ENCODE results near the gene GH2. TPM values are rescaled to one million over a fixed set of nuclear protein-coding genes. Genes with fewer than 3 reads are reported as not detected.
A peak's percentile ranks its signal among the peaks of the same experiment; 100 is the strongest.
"Not testable (repeated sequence)": the region's sequence is repeated elsewhere in the genome, so short reads cannot be mapped to it uniquely, and the experiment has no call there.

GH2 gene
- total RNA-seq, 4 donors from 2014 or later: not detected

DNA sequence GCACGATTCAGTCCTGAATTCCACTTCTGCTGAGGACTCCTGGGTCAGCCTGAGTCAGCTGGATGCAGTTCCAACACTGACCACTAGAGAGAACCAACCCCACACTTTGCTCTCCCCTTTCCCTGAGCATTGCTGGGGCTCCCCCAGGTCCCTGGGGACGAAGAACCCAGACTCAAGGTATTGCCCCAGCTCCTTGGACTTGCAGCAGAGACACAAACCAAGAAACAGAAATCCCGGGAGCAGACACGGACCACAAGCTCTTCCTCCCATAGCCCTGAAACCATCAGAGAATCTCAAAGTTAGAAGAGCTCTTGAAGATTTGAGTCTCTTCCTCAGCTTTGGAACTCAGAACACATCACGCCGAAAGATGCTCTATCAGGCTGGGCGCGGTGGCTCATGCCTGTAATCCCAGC lies 37.6 kb upstream of the GH2 start:
- intact Hi-C loops (cut with DNase I; ENCODE audit: low total_unique reads): loop anchor here (1.0 to 10.0 kb wide), 4 partner anchors 27 to 355 kb away; partner anchors contain the start of gene ERN1
- Histone ChIP-seq H3K9me3 (no peaks in the 10 kb centered on the region), H3K27me3 (no peaks in the 10 kb centered on the region), H3K4me3 (no peak overlapping the region), H3K36me3 (no peaks in the 10 kb centered on the region), H3K27ac (no peak overlapping the region), H3K4me1 (peaks cover 3 to 4% of the 10 kb centered on the region in 2 donors)
- ATAC-seq (peak; percentile 87 to 93), DNase-seq (peak in 1 of 2 donors; percentile 61)
- in situ Hi-C loops (cut with MboI; ENCODE audit: low sequenced_read_pairs in 4 of 4): loop anchor here (10.0 to 25.0 kb wide), 7 partner anchors 105 to 518 kb away; partner anchors contain the start of genes ERN1 (in 2 of the 4), ICAM2 (in 1 of the 4) and MILR1 (in 1 of the 4)
- TF ChIP-seq, protein P1, sequence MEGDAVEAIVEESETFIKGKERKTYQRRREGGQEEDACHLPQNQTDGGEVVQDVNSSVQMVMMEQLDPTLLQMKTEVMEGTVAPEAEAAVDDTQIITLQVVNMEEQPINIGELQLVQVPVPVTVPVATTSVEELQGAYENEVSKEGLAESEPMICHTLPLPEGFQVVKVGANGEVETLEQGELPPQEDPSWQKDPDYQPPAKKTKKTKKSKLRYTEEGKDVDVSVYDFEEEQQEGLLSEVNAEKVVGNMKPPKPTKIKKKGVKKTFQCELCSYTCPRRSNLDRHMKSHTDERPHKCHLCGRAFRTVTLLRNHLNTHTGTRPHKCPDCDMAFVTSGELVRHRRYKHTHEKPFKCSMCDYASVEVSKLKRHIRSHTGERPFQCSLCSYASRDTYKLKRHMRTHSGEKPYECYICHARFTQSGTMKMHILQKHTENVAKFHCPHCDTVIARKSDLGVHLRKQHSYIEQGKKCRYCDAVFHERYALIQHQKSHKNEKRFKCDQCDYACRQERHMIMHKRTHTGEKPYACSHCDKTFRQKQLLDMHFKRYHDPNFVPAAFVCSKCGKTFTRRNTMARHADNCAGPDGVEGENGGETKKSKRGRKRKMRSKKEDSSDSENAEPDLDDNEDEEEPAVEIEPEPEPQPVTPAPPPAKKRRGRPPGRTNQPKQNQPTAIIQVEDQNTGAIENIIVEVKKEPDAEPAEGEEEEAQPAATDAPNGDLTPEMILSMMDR (IDR thresholded peaks at IDR 0.05 in 4 of 5, conservative IDR thresholded peaks at IDR 0.05 in 1 of 5): peak; percentile 90 to 99 (median 97)
- no peak for TF ChIP-seq POLR2A (IDR thresholded peaks at IDR 0.05)

DNA sequence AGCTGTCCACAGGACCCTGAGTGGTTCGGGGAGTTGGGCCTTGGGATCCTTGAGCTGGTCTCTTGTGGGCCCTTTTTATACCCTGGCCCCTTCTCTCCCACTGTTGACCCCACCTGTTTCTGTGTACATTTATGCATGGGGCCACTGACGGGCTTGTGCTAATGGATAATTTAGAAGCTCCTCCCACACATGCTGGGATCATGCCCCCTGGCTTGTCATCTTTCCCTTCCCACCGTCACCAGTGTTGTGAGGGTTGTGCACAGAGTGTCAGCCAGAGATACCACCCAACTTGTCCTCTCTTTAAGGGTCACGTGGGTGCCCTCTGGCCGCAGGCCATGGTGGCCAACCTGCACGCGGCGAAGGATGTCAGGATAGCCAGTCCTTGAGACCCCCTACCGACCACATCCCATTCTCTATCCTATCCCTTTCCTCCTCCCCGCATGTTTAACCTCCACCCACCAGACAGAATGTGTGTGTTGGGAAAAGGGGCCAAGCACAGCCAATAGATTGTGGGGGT lies 37.1 kb upstream of the GH2 start, which contains the start of gene GH1:
Gene GH1 (minus strand): TSS at position 51 of the 517 bp plus-strand sequence. CDS start 63 bp downstream, outside the sequence.
- H3K9me3 ChIP-seq, H3K27ac ChIP-seq, H3K27me3 ChIP-seq, H3K4me1 ChIP-seq, ATAC-seq, H3K36me3 ChIP-seq, H3K4me3 ChIP-seq, DNase-seq: not testable (repeated sequence)
- in situ Hi-C loops (cut with MboI; ENCODE audit: low sequenced_read_pairs in 4 of 4): loop anchor here (10.0 to 25.0 kb wide), 7 partner anchors 106 to 518 kb away; partner anchors contain the start of genes ERN1 (in 2 of the 4), ICAM2 (in 1 of the 4) and MILR1 (in 1 of the 4)
- intact Hi-C loops (cut with DNase I; ENCODE audit: low total_unique reads): loop anchor here (1.0 to 10.0 kb wide), 4 partner anchors 28 to 356 kb away; partner anchors contain the start of gene ERN1

DNA sequence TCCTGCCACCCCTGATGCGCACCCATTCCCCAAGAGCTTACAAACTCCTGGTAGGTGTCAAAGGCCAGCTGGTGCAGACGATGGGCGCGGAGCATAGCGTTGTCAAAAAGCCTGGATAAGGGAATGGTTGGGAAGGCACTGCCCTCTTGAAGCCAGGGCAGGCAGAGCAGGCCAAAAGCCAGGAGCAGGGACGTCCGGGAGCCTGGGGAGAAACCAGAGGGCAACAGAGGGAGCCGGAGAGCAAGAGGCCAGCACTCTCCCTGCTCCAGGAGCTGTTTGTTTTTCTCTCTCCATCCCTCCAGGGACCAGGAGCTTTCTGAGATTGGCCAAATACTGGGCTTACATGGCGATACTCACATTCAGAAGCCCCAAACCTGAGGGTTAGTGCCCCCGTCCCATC lies 36.6 kb upstream of the GH2 start:
- H3K9me3 ChIP-seq: no peaks in the 10 kb centered on the region
- ATAC-seq (no peak), DNase-seq (no peak)
- TF ChIP-seq POLR2A (IDR thresholded peaks at IDR 0.05): no peak
- TF ChIP-seq, protein P1 (IDR thresholded peaks at IDR 0.05 in 4 of 5, conservative IDR thresholded peaks at IDR 0.05 in 1 of 5): no peak
- H3K27me3 ChIP-seq: no peaks in the 10 kb centered on the region
- intact Hi-C loops (cut with DNase I; ENCODE audit: low total_unique reads) (loop anchor here (2.0 to 10.0 kb wide), 3 partner anchors 28 to 356 kb away; partner anchors contain the start of gene ERN1), in situ Hi-C loops (cut with MboI; ENCODE audit: low sequenced_read_pairs in 4 of 4) (loop anchor here (10.0 to 25.0 kb wide), 7 partner anchors 106 to 519 kb away; partner anchors contain the start of genes ERN1 (in 2 of the 4), ICAM2 (in 1 of the 4) and MILR1 (in 1 of the 4))
- H3K4me1 ChIP-seq: peaks cover 3 to 4% of the 10 kb centered on the region in 2 donors
- H3K27ac ChIP-seq: no peak overlapping the region
- no peaks in the 10 kb centered on the region for H3K36me3 ChIP-seq
- H3K4me3 ChIP-seq: no peak overlapping the region

- no peaks in the 10 kb centered on the region for H3K27me3 ChIP-seq
- no peak overlapping the region for H3K4me3 ChIP-seq
- intact Hi-C loops (cut with DNase I; ENCODE audit: low total_unique reads) (loop anchor here (2.0 to 10.0 kb wide), 3 partner anchors 29 to 357 kb away; partner anchors contain the start of gene ERN1), in situ Hi-C loops (cut with MboI; ENCODE audit: low sequenced_read_pairs in 4 of 4) (loop anchor here (10.0 to 25.0 kb wide), 7 partner anchors 107 to 520 kb away; partner anchors contain the start of genes ERN1 (in 2 of the 4), ICAM2 (in 1 of the 4) and MILR1 (in 1 of the 4))
- ATAC-seq: no peak
- TF ChIP-seq POLR2A (IDR thresholded peaks at IDR 0.05): no peak
- TF ChIP-seq, protein P1 (IDR thresholded peaks at IDR 0.05 in 4 of 5, conservative IDR thresholded peaks at IDR 0.05 in 1 of 5): no peak
- no peaks in the 10 kb centered on the region for H3K36me3 ChIP-seq
- H3K27ac ChIP-seq: no peak overlapping the region
- H3K9me3 ChIP-seq: no peaks in the 10 kb centered on the region
- DNase-seq: no peak
- H3K4me1 ChIP-seq: peaks cover 3 to 4% of the 10 kb centered on the region in 2 donors
These were observed 35.9 kb upstream of the GH2 start for GRCh38 chr17:63917646-63918045.

- in situ Hi-C loops (cut with MboI; ENCODE audit: low sequenced_read_pairs in 4 of 4) (loop anchor here (10.0 to 25.0 kb wide), 7 partner anchors 108 to 520 kb away; partner anchors contain the start of genes ERN1 (in 2 of the 4), ICAM2 (in 1 of the 4) and MILR1 (in 1 of the 4)), intact Hi-C loops (cut with DNase I; ENCODE audit: low total_unique reads) (loop anchor here (5.0 to 10.0 kb wide), 2 partner anchors 215 to 358 kb away; partner anchors contain the start of gene ERN1)
- not testable (repeated sequence) for H3K9me3 ChIP-seq, H3K27me3 ChIP-seq, H3K4me3 ChIP-seq, ATAC-seq, H3K36me3 ChIP-seq, DNase-seq, H3K27ac ChIP-seq, H3K4me1 ChIP-seq
These were observed 35.5 kb upstream of the GH2 start for GRCh38 chr17:63917206-63917605.
